ENCODE data around the gene CENPB.

GRCh38 chr20:3825526-3825925 is 39.0 kb upstream of the CENPB start:
- no peak for TF ChIP-seq POLR2A (IDR thresholded peaks at IDR 0.05; ENCODE audit: low read length)
- no peak for TF ChIP-seq GATA1 (IDR thresholded peaks at IDR 0.05; ENCODE audit: low read depth, low read length)

Data from erythroblast (primary cell).